Sigmoid colon (tissue), 4 donors: Measurements from ENCODE around the gene EPX.

Source experiments
- EP300 ChIP-seq, 4 donors: sonication (generic); formaldehyde crosslinking; IDR thresholded peaks; one replicate each; pipeline ENCODE4 v1.6.1; 2017; ENCODE audit warnings: antibody characterized with exemption in 4 of 4
- POLR2A ChIP-seq, 2 donors: fragments of 450-650 bp; IDR thresholded peaks; one replicate each; pipeline ENCODE4 v1.6.1; 2016; ENCODE audit warnings: antibody characterized with exemption in 2 of 2, mild to moderate bottlenecking in 2 of 2, moderate library complexity in 2 of 2
- POLR2AphosphoS5 ChIP-seq, 4 donors: sonication (generic); formaldehyde crosslinking; IDR thresholded peaks; one replicate each; pipeline ENCODE4 v1.6.1; 2017; ENCODE audit warnings: antibody characterized with exemption in 4 of 4
- TF ChIP-seq, protein P1 (sequence below), 4 experiments: fragments of 450-650 bp in 3 of 4; fragments of 200-600 bp in 1 of 4; IDR thresholded peaks; one replicate each; pipeline ENCODE4 v1.5.1; 2016 to 2019; ENCODE audit warnings: antibody characterized with exemption in 4 of 4, mild to moderate bottlenecking in 3 of 4, moderate library complexity in 2 of 4

DNA sequence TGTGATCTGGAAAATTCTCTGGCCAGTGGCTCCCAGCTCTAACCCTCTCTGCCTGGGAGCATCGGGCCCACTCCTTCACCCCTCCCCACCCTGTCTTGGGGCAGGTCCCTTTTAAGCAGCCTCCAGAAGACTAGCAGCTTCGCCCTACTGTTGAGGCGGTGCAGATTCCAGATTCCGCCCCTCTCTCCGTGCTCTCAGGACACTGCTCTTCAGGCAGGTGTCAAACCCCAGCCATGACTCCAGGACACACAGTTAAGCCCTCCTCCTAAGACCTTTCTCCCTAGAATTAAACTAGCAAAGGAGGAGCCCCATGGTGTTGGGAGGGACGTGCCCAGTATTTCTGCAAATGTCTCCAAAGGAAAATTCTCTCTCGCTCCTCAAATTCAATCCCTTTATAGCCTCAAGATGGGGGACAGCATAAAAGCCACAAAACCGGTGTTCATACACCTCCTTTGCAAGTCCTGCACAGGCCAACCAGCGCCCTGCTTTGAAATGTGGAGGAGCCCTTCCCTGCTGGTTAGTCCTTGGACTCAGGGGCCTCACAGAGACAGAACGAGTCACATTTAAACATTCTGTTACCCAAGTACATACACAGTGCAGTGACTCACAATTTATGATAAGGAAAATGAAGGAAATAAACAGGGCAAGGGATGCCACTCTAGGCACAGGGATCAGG, 53.0 kb downstream of the EPX start:
- TF ChIP-seq POLR2AphosphoS5 (IDR thresholded peaks at IDR 0.05) (no peak), POLR2A (IDR thresholded peaks at IDR 0.05) (no peak), EP300 (IDR thresholded peaks at IDR 0.05) (no peak)
- TF ChIP-seq, protein P1, sequence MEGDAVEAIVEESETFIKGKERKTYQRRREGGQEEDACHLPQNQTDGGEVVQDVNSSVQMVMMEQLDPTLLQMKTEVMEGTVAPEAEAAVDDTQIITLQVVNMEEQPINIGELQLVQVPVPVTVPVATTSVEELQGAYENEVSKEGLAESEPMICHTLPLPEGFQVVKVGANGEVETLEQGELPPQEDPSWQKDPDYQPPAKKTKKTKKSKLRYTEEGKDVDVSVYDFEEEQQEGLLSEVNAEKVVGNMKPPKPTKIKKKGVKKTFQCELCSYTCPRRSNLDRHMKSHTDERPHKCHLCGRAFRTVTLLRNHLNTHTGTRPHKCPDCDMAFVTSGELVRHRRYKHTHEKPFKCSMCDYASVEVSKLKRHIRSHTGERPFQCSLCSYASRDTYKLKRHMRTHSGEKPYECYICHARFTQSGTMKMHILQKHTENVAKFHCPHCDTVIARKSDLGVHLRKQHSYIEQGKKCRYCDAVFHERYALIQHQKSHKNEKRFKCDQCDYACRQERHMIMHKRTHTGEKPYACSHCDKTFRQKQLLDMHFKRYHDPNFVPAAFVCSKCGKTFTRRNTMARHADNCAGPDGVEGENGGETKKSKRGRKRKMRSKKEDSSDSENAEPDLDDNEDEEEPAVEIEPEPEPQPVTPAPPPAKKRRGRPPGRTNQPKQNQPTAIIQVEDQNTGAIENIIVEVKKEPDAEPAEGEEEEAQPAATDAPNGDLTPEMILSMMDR (IDR thresholded peaks at IDR 0.05), result no peak
